Measurements from ENCODE around the gene FAM120B. TPM values are rescaled to one million over a fixed set of nuclear protein-coding genes. Genes with fewer than 3 reads are reported as not detected.

Gene FAM120B
- total RNA-seq, 1 donor from 2014 or later = 48.3 TPM

DNA sequence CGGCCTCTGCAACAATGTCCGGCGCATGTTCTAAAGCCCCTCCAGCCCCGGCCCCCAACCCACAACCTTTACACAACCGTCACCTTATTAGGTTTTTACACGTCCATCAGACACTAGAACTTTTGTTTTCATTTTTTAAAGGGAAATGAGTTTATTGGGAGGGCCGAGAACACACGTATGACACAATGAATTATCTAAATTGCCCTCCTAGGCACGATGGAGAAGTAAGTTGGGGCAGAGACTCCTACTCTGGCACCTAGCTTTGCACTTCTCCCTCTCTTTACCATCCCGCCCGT is 14.5 kb upstream of the FAM120B start:
- no peaks in the 10 kb centered on the region for H3K9me3 Mint-ChIP-seq (ENCODE audit: unreplicated experiment)
- peaks cover 43% of the 10 kb centered on the region for H3K4me1 Mint-ChIP-seq (ENCODE audit: unreplicated experiment)
- DNase-seq (ENCODE audit: low spot score) = no peak
- H3K4me3 Mint-ChIP-seq (ENCODE audit: unreplicated experiment) = peak overlapping the region; percentile 94
- peak overlapping the region; percentile 26 for H3K27ac Mint-ChIP-seq (ENCODE audit: unreplicated experiment)
- TF ChIP-seq, protein P1, sequence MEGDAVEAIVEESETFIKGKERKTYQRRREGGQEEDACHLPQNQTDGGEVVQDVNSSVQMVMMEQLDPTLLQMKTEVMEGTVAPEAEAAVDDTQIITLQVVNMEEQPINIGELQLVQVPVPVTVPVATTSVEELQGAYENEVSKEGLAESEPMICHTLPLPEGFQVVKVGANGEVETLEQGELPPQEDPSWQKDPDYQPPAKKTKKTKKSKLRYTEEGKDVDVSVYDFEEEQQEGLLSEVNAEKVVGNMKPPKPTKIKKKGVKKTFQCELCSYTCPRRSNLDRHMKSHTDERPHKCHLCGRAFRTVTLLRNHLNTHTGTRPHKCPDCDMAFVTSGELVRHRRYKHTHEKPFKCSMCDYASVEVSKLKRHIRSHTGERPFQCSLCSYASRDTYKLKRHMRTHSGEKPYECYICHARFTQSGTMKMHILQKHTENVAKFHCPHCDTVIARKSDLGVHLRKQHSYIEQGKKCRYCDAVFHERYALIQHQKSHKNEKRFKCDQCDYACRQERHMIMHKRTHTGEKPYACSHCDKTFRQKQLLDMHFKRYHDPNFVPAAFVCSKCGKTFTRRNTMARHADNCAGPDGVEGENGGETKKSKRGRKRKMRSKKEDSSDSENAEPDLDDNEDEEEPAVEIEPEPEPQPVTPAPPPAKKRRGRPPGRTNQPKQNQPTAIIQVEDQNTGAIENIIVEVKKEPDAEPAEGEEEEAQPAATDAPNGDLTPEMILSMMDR (IDR thresholded peaks at IDR 0.05; ENCODE audit: unreplicated experiment) = no peak
- peaks cover 16% of the 10 kb centered on the region for H3K36me3 Mint-ChIP-seq (ENCODE audit: low read depth, unreplicated experiment)
- peaks cover 33% of the 10 kb centered on the region for H3K27me3 Mint-ChIP-seq (ENCODE audit: unreplicated experiment)

DNA sequence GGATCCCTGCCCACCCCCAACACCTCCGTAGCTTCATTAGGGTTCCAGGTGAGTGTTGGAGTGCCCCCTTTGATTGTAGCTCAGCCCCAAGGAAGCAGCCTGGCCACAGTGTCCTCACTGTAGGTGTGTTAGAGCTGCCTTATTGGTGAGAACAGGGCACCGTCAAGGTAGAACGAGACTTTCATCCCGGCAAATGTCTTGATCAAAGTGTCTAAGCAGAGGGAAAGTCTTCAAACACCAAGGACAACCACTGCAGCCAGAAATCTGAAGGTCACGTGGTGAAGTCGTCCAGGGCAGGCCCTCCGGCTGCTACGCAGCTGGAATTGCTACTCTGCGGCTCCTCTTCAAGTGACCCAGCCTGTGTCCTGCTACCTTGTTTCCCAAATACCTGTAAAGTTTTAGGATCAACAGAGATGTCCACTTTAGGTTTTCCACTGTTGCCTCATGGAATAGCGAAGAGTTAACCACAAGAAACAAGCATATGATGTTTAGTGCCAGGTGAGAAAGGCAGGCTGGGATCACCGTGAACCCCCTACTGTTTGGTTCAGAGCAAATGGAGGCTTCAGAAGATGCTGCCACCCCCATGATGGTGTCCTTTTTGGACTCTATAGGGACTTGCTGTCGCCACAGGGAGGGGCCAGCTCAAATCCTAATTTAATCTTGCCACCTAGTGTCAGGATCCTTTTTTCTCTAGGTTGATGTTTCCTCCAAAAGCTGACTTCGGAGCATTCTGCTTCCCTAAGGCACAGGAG is 14.0 kb upstream of the FAM120B start:
- no peak overlapping the region for H3K27ac Mint-ChIP-seq (ENCODE audit: unreplicated experiment)
- H3K27me3 Mint-ChIP-seq (ENCODE audit: unreplicated experiment) = peaks cover 33% of the 10 kb centered on the region
- peaks cover 14% of the 10 kb centered on the region for H3K36me3 Mint-ChIP-seq (ENCODE audit: low read depth, unreplicated experiment)
- DNase-seq (ENCODE audit: low spot score) = no peak
- H3K4me1 Mint-ChIP-seq (ENCODE audit: unreplicated experiment) = peaks cover 44% of the 10 kb centered on the region
- H3K4me3 Mint-ChIP-seq (ENCODE audit: unreplicated experiment) = peak overlapping the region; percentile 94
- TF ChIP-seq, protein P1 (IDR thresholded peaks at IDR 0.05; ENCODE audit: unreplicated experiment) = no peak
- no peaks in the 10 kb centered on the region for H3K9me3 Mint-ChIP-seq (ENCODE audit: unreplicated experiment)

DNA sequence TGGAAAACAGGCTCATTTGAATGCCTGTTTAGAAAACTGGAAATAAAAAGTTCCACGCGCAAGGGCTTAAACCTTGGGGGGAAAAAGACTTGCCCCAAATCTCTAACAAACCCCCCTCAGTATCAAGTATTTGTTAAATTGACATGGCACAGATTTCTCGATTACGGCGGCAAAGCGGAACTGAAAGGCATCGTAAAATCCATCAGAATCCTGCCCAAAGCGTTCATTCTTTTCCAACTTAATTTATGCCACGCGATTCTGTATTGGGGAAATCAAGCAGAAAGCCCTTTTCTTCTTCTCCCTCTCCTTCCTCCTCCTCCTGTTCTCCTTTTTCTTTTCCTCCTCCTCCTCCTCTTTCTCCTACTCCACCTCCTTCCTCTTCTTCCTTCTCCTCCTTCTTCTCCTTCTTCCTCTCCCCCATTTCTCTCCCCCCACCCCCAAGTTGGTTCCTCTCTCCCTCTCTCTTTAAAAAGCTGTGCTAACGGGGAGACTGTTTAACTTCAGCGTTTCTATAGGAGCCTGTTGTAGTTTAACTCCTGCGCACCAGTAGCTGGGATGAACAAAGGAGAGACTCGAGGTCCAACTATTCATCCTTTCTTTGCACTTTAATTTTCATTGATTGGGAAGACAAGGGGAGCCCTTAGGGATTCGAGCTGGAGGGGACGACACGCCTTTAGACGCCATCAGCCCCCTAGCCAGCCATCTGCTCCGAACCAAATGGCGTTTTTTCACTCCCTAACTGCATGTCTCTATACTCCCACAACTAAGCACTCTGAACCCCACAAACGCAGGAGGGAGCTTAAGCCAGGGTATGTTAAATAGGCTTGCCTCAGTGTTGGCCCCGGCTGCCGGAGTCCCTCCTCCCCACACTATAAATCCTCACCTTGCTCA is 13.0 kb upstream of the FAM120B start:
- Mint-ChIP-seq H3K27me3 (ENCODE audit: unreplicated experiment) (peaks cover 32% of the 10 kb centered on the region), H3K9me3 (ENCODE audit: unreplicated experiment) (no peaks in the 10 kb centered on the region), H3K36me3 (ENCODE audit: low read depth, unreplicated experiment) (peaks cover 4% of the 10 kb centered on the region), H3K4me3 (ENCODE audit: unreplicated experiment) (no peak overlapping the region), H3K4me1 (ENCODE audit: unreplicated experiment) (peaks cover 45% of the 10 kb centered on the region), H3K27ac (ENCODE audit: unreplicated experiment) (no peak overlapping the region)
- TF ChIP-seq, protein P1 (IDR thresholded peaks at IDR 0.05; ENCODE audit: unreplicated experiment) = no peak
- no peak for DNase-seq (ENCODE audit: low spot score)

DNA sequence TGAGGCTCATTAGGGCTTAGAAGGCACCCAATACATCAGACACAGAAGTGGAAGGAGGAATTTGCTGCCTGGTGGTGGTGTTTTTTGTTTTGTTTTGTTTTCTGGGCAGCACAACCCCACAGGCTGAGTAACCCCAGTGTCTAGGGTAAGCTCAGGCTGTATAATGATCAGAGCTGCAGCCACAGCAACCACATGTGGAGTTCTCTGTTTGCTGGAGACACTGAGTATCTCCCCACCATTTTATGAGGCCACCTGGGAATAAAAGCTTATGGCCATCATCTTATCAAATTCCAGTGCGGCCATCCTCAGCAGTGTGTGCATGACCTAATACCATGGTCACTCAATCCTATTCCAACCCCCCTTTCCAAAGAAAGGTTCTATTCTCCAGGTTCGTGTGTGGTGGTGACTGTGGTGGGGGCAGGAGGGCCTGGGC is 12.2 kb upstream of the FAM120B start:
- peaks cover 47% of the 10 kb centered on the region for H3K4me1 Mint-ChIP-seq (ENCODE audit: unreplicated experiment)
- TF ChIP-seq, protein P1 (IDR thresholded peaks at IDR 0.05; ENCODE audit: unreplicated experiment) = no peak
- H3K36me3 Mint-ChIP-seq (ENCODE audit: low read depth, unreplicated experiment) = no peaks in the 10 kb centered on the region
- peaks cover 27% of the 10 kb centered on the region for H3K27me3 Mint-ChIP-seq (ENCODE audit: unreplicated experiment)
- DNase-seq (ENCODE audit: low spot score) = no peak
- peak overlapping the region; percentile 85 for H3K4me3 Mint-ChIP-seq (ENCODE audit: unreplicated experiment)
- H3K27ac Mint-ChIP-seq (ENCODE audit: unreplicated experiment) = no peak overlapping the region
- no peaks in the 10 kb centered on the region for H3K9me3 Mint-ChIP-seq (ENCODE audit: unreplicated experiment)
